KG1 (cell line): ENCODE results near the gene SSC5D.
A peak's percentile ranks its signal among the peaks of the same experiment; 100 is the strongest.
"Not testable (repeated sequence)": the region's sequence is repeated elsewhere in the genome, so short reads cannot be mapped to it uniquely, and the experiment has no call there.

Experiments used
- DNase-seq: peaks from one replicate; lab custom pipeline; 2025; lab: John Stamatoyannopoulos, UW

The SSC5D gene

DNA sequence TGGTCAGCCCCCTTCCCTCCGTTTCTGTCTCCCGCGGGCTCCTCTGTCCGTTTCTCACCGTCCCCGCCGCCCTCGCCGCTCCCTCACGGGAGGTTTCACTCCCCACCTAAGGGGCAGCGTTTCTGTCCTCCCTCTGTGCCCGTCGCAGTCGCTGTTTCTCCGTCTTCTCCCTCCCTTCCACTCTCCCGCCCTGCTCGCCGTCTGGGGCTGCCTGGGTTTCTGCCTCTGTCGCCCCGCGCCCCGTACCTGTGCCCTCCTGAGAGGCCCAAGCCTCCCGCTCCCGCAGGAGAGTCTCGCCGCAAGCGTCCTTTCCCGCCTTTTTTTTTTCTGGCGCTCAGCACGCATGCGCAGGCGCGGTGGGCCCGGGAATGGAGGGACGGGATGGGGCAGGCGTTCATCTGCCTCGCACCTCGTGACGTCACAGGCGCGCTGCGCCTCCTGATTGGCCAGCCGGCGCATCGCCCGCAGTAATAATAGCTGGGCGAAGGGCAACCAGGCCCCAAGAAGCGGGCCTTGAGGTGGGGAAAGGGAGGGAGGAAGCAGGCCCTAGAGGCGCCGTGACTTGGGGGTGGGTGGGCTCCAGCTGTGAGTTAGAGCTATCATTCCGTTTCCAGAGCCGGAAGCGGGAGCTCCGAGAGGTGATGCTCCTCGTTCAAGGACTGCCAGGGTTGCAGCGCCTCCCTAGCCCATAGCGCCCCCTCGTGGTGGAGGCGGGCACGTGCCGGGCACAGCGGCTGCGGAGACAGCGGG, 15.4 kb downstream of the SSC5D start:
- peak; percentile 93 for DNase-seq

GRCh38 chr19:55504252-55504603, 16.0 kb downstream of the SSC5D start:
- DNase-seq, result no peak

DNA sequence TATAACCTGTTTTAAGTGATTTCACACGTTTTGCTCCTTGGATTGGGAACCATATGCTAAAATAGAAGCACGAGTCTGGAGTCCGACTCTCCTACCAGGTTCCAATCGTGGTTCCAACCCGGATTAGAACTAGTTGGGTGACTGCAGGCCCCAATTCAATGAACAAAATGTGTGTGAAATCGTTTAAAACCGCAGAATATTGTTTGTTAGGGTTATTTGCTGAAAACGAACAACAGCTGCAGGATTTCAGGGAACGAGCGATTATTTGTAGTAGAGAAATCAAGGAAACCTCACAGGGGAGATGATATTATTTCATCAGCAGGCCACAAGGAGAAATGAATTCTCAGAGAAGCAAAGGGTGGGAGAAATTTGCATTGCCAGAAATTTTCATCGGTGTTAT, 16.7 kb downstream of the SSC5D start:
- DNase-seq, result no peak

DNA sequence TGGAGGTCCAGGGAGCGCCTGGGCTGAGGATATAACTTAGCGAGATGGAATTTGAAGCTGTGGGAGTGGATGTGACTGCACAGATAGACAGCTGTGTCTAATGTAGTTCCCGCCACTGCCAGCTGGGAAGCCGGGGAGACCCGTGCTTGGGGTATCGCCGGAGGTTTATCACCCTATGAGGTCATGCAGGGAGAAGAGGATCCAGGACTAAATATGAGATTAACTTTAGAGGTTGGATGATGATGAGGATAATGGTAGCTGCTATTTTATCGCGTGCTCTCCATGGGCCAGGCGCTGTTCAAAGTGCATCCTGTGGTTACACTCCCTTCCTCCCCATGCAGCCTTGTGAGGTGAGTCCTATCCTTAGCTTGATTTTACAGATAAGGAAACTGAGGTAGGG, 19.9 kb downstream of the SSC5D start:
- DNase-seq, result no peak

GRCh38 chr19:55516878-55517620, 28.8 kb downstream of the SSC5D start:
- DNase-seq, result peak; percentile 74

- no peak for DNase-seq
These were observed 31.4 kb downstream of the SSC5D start for GRCh38 chr19:55519451-55520311.

- DNase-seq, result no peak
These were observed 32.6 kb downstream of the SSC5D start for GRCh38 chr19:55520691-55521292.

DNA sequence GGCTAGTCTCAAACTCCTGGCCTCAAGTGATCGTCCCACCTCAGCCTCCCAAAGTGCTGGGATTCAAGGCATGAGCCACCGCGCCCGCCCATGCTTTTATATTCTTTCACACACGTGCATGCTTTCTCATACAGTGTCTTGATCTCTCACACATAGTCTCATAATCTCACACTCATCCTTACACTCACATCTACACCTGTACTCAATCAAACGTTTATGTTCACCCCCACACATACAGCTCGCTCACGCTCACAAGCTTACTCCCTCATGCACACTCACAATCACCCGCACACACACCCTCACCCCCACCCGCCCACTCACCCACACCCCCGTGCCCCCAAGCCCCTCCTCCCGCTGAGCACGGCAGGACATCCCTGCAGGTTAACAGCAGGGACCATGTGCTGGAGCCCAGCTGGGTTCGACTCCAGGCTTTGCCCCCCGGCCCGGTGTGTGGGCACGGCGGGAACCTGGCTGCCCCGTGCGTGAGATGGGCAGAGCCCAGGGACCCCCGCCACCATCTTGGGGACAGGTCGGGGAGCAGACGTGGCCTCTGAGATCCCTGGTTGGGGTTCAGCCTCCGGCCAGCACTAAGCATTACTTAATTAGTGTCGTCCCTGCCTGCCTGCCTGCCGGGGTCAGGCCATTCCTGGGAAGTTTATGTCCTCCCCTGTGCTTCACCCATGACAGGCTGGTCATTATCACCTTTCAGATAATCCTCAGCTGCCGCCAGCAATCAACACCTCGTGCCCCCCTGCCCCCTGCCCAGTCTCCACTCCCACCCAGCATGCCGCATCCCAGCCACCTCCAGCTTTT, 37.3 kb downstream of the SSC5D start:
- DNase-seq, result no peak

- DNase-seq, result no peak
These were observed 38.3 kb downstream of the SSC5D start for GRCh38 chr19:55526216-55527196.

DNA sequence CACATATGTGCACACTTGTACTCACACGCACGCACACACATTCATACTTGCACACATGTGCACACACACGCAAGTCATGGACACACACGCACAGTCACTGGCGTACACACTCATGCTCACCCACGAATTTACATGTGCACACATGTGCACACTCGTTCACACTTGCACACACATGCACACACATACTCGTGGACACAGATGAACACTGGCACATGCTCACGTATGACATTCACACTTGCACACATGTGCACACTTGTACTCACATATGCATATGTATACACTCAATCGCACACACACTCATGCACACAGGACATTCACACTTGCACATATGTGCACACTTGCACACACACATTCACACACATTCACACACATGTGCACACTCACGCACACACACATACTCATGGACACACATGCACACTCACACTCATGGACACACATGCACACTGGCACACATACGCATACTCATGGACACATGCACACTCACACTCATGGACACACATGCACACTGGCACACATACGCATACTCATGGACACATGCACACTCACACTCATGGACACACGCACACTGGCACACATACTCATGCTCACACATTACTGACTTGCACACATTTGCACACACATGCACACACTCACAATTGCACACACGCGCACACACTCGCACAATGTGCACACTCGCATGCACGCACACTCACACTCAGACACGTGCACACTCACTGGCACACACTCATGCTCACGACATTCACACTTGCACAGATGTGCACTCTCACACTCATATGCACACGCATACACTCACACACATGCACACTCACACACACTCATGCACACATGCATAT, 39.2 kb downstream of the SSC5D start:
- DNase-seq, result no peak

GRCh38 chr19:55528030-55528803, 40.0 kb downstream of the SSC5D start:
- DNase-seq, result no peak

GRCh38 chr19:55529636-55530234, 41.5 kb downstream of the SSC5D start:
- no peak for DNase-seq

DNA sequence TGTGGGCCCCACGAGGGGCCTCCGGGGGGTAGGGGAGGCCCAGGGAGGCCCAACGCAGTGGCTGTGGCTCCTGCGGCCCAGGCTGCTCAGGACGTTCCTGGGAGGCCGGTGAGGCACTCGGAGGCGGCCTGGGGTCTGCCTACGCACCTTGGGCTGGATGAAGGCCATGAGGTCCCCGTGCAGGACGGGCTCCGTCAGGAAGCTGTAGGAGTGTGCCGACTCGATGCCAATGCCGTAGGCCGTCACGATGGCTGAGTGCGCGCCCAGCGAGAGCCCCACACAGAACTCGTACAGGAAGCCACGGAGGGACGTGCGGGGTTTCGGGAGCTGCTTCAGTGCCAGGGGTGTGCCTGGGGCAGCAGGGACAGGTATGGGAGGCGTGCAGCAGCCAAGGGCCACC, 42.8 kb downstream of the SSC5D start:
- no peak for DNase-seq

DNA sequence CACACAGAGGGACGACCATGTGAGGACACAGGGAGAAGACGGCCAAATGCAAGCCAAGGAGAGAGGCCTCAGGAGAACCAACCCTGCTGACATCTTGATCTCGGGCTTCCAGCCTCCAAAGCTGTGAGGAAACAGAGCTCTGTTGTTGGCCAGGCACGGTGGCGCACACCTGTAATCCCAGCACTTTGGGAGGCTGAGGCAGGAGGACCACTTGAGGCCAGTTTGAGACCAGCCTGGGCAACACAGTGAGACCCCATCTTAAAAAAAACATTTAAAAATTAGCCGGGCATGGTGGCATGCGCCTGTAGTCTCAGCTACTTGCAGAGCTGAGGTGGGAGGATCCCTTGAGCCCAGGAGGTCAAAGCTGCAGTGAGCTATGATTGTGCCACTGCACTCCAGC, 46.0 kb downstream of the SSC5D start:
- not testable (repeated sequence) for DNase-seq

GRCh38 chr19:55535173-55535964, 47.1 kb downstream of the SSC5D start:
- DNase-seq, result no peak

DNA sequence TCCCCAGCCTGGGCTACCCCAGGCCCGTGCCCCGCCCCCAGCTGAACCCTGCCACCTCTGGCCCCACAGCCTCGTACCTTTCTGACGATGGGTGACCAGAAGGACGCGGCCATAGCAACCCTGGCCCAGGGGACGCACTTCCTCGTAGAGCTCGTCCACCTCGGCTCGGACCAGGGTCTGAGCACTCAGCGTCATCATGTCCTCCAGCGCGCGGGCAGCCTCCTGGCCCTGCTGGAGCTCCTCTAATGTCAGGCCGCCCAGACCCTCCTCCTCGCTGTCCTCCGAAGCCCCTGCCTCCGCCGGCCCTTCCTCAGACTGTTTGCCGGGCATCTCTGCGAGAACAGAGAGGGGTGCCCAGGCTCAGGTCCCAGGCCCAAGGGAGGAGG, 47.7 kb downstream of the SSC5D start:
- DNase-seq, result no peak

DNA sequence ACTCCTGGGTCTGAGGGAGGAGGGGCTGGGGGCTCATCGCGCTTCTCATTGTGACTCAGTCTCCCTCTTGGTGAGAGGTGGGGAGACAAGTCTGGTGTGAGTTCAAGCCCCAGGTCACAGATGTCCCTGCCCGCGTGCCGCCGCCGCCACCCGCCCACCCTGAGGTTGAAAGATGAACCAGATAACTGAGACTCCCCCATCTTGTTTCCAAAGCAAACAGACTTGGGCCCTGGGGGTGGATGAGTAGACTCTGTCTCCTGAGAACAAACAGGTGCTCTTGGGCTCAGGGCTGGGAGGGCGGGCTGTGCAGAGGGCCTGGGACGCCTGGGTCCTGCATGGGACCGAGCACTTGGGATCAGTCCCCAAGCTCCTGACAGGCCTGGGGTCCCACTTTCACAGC, 48.1 kb downstream of the SSC5D start:
- DNase-seq, result no peak
